Parathyroid adenoma (tissue), 2 donors: ENCODE results near the gene GPR137.

Experiments used
- H2AFZ ChIP-seq: fragments of 300-600 bp; sonication (generic); one replicate; pipeline ENCODE4 v1.7.0; 2017; ENCODE audit warnings: antibody characterized with exemption, mild to moderate bottlenecking
- H3K27ac ChIP-seq: fragments of 300-600 bp; sonication (generic); one replicate; pipeline ENCODE4 v1.7.0; 2017
- H3K27me3 ChIP-seq: fragments of 300-600 bp; sonication (generic); one replicate; pipeline ENCODE4 v1.7.0; 2017; ENCODE audit warnings: low read length; ENCODE audit not compliant: control insufficient read depth, insufficient read depth
- H3K36me3 ChIP-seq: fragments of 300-600 bp; sonication (generic); one replicate; pipeline ENCODE4 v1.7.0; 2017; ENCODE audit warnings: low read length; ENCODE audit not compliant: control insufficient read depth, insufficient read depth
- H3K4me1 ChIP-seq: fragments of 300-600 bp; sonication (generic); one replicate; pipeline ENCODE4 v1.7.0; 2017; ENCODE audit warnings: control low read depth
- H3K4me2 ChIP-seq: fragments of 300-600 bp; sonication (generic); one replicate; pipeline ENCODE4 v1.7.0; 2017; ENCODE audit warnings: low read length
- H3K4me3 ChIP-seq: fragments of 300-600 bp; sonication (generic); one replicate; pipeline ENCODE4 v1.7.0; 2017; ENCODE audit warnings: low read depth, low read length
- H3K79me2 ChIP-seq: fragments of 300-600 bp; sonication (generic); one replicate; pipeline ENCODE4 v1.7.0; 2017; ENCODE audit warnings: control low read depth
- H3K9ac ChIP-seq: fragments of 300-600 bp; sonication (generic); one replicate; pipeline ENCODE4 v1.7.0; 2017; ENCODE audit warnings: mild to moderate bottlenecking
- H3K9me3 ChIP-seq: fragments of 300-600 bp; sonication (generic); one replicate; pipeline ENCODE4 v1.7.0; 2017; ENCODE audit warnings: low read length; ENCODE audit not compliant: control insufficient read depth
- CTCF ChIP-seq: fragments of 300-600 bp; sonication (generic); IDR thresholded peaks from one replicate; pipeline ENCODE4 v1.7.0; 2017; ENCODE audit warnings: antibody characterized with exemption, mild to moderate bottlenecking
- donor health status: primary hyperparathyroidism.

GPR137 gene

GRCh38 chr11:64324692-64325469 lies 39.2 kb downstream of the GPR137 start:
- Histone ChIP-seq H3K79me2 (no peaks in the 10 kb centered on the region), H3K9me3 (no peaks in the 10 kb centered on the region), H3K36me3 (no peaks in the 10 kb centered on the region), H3K4me1 (no peaks in the 10 kb centered on the region), H3K4me3 (no peak overlapping the region), H3K4me2 (no peak overlapping the region), H3K9ac (no peak overlapping the region), H3K27ac (no peak overlapping the region), H2AFZ (no peak overlapping the region), H3K27me3 (no peaks in the 10 kb centered on the region)
- no peak for TF ChIP-seq CTCF

GRCh38 chr11:64327375-64327774 lies 41.7 kb downstream of the GPR137 start:
- Histone ChIP-seq H3K9ac (no peak overlapping the region), H3K4me1 (no peaks in the 10 kb centered on the region), H3K9me3 (no peaks in the 10 kb centered on the region), H3K27ac (no peak overlapping the region), H3K4me2 (no peak overlapping the region), H2AFZ (no peak overlapping the region), H3K4me3 (no peak overlapping the region), H3K79me2 (no peaks in the 10 kb centered on the region), H3K27me3 (no peaks in the 10 kb centered on the region), H3K36me3 (no peaks in the 10 kb centered on the region)
- TF ChIP-seq CTCF, result no peak

- Histone ChIP-seq H3K4me1 (no peaks in the 10 kb centered on the region), H2AFZ (no peak overlapping the region), H3K27ac (no peak overlapping the region), H3K9me3 (no peaks in the 10 kb centered on the region), H3K27me3 (no peaks in the 10 kb centered on the region), H3K4me3 (no peak overlapping the region), H3K4me2 (no peak overlapping the region), H3K9ac (no peak overlapping the region), H3K79me2 (no peaks in the 10 kb centered on the region), H3K36me3 (no peaks in the 10 kb centered on the region)
- TF ChIP-seq CTCF, result no peak
These were observed 42.3 kb downstream of the GPR137 start for GRCh38 chr11:64327993-64328392.

GRCh38 chr11:64330888-64331287 lies 45.2 kb downstream of the GPR137 start:
- Histone ChIP-seq H3K9ac (no peak overlapping the region), H3K27ac (no peak overlapping the region), H3K4me3 (no peak overlapping the region), H3K9me3 (no peaks in the 10 kb centered on the region), H3K4me1 (no peaks in the 10 kb centered on the region), H3K27me3 (no peaks in the 10 kb centered on the region), H2AFZ (no peak overlapping the region), H3K36me3 (no peaks in the 10 kb centered on the region), H3K79me2 (no peaks in the 10 kb centered on the region), H3K4me2 (no peak overlapping the region)
- no peak for TF ChIP-seq CTCF
